ENCODE measurements around the gene RPS25. TPM values are rescaled to one million over a fixed set of nuclear protein-coding genes. Genes with fewer than 3 reads are reported as not detected.
"Not testable (repeated sequence)": the region's sequence is repeated elsewhere in the genome, so short reads cannot be mapped to it uniquely, and the experiment has no call there.

Gene RPS25
- polyA plus RNA-seq, 1 of the 3 experiments (the other 2 are of a cell fraction) = 2,688 TPM

DNA sequence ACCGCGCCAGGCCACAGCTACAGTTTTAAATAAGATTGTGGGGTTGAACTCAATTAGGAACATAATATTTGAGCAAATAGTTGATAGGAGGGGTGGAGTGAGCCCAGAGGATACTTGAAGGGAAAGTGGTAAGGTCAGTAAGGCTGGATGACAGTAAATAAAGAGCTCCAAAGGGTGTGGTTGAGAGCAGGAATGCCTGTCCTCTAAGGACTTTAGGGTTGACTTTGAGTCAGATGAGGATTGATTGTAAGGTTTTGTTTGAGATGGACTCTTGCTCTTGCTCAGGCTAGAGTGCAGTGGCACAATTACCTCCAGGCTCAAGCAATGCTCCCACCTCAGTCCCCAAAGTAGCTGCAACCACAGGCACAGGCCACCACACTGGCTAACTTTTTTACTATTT lies 44.2 kb downstream of the RPS25 start:
- Histone ChIP-seq H3K4me3 (ENCODE audit: low read depth in 2 of 2, low read length in 1 of 2) (no peak overlapping the region), H2AFZ (ENCODE audit: low read depth) (no peak overlapping the region), H3K9ac (no peak overlapping the region), H3K27ac (ENCODE audit: low read depth in 2 of 2, low read length in 1 of 2) (no peak overlapping the region), H4K20me1 (ENCODE audit: insufficient read depth) (no peaks in the 10 kb centered on the region), H3K9me2 (no peaks in the 10 kb centered on the region), H3K27me3 (ENCODE audit: insufficient read depth) (no peaks in the 10 kb centered on the region; the same call in 1 of the 2 replicates), H3K9me3 (no peaks in the 10 kb centered on the region), H3K36me3 (replicated peaks in 1 of 2; ENCODE audit: control insufficient read depth in 1 of 2, insufficient read depth in 2 of 2, low read length in 1 of 2) (no peaks in the 10 kb centered on the region), H3K4me1 (ENCODE audit: control insufficient read depth in 1 of 2, insufficient read depth in 2 of 2, low read depth in 1 of 2, low read length in 1 of 2) (no peaks in the 10 kb centered on the region), H3F3A (replicated peaks; ENCODE audit: insufficient read depth) (no peaks in the 10 kb centered on the region), H3K79me2 (ENCODE audit: insufficient read depth) (no peaks in the 10 kb centered on the region), H3K4me2 (no peak overlapping the region)
- ChIA-PET POLR2A (no interaction called here), CTCF (interaction anchor here (1.2 to 1.4 kb wide), 2 partner anchors 17 to 44 kb away, joined by 3 to 4 read pairs; no protein-coding TSS in a partner anchor)
- WGBS (ENCODE audit: low lambda C conversion rate) = 94% methylated on average over 2 of the region's 2 CpGs
- TF ChIP-seq, protein P1, sequence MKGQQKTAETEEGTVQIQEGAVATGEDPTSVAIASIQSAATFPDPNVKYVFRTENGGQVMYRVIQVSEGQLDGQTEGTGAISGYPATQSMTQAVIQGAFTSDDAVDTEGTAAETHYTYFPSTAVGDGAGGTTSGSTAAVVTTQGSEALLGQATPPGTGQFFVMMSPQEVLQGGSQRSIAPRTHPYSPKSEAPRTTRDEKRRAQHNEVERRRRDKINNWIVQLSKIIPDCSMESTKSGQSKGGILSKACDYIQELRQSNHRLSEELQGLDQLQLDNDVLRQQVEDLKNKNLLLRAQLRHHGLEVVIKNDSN (IDR thresholded peaks at IDR 0.05; ENCODE audit: borderline replicate concordance, low read depth) = no peak
- TF ChIP-seq FOXM1 (IDR thresholded peaks at IDR 0.05; ENCODE audit: low read depth) = no peak
- TF ChIP-seq YY1 (IDR thresholded peaks at IDR 0.05; ENCODE audit: low read depth) = no peak
- no peak for TF ChIP-seq SIN3A (IDR thresholded peaks at IDR 0.05; ENCODE audit: borderline replicate concordance, low read depth, low read length)
- TF ChIP-seq, protein P2, sequence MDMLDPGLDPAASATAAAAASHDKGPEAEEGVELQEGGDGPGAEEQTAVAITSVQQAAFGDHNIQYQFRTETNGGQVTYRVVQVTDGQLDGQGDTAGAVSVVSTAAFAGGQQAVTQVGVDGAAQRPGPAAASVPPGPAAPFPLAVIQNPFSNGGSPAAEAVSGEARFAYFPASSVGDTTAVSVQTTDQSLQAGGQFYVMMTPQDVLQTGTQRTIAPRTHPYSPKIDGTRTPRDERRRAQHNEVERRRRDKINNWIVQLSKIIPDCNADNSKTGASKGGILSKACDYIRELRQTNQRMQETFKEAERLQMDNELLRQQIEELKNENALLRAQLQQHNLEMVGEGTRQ (IDR thresholded peaks at IDR 0.05; ENCODE audit: borderline replicate concordance, low read depth, low read length) = no peak
- TF ChIP-seq JUND (IDR thresholded peaks at IDR 0.05) = no peak
- no peak for TF ChIP-seq TCF12 (IDR thresholded peaks at IDR 0.05)
- TF ChIP-seq EP300 (IDR thresholded peaks at IDR 0.05; ENCODE audit: borderline replicate concordance in 1 of 2, low read depth in 1 of 2, low read length in 1 of 2) = no peak
- no peak for TF ChIP-seq GABPA (IDR thresholded peaks at IDR 0.05; ENCODE audit: low read depth)
- no peak for DNase-seq

DNA sequence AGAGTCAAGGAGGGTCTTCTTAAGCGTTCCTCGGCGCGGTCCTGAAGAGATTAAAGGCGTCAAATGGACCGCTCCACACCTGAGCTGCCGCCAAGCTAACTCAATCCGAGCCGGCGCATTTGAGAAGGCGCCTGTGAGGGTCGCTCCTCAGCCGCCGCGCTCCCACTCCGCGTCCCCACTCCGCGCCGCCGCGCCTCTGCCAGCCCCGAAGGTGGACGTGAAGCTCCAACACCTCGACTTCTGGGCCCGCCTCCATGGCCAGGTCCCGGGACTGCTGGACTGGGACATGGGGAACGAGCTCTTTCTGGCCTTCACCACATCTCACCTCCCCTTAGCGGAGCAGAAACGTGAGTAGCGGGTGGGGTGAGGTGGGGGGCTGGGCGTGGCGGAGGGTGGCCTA lies 46.5 kb downstream of the RPS25 start, which contains the start of gene FOXR1:
Gene FOXR1 (plus strand): TSS at position 116 of the 400 bp plus-strand sequence. CDS start 171 bp downstream, at position 287.
- Histone ChIP-seq H3K9ac (no peak within 1 kb of the TSS), H3K9me3 (no peaks in the 10 kb centered on the region), H3K4me1 (ENCODE audit: control insufficient read depth in 1 of 2, insufficient read depth in 2 of 2, low read depth in 1 of 2, low read length in 1 of 2) (no peaks in the 10 kb centered on the region), H3K36me3 (replicated peaks in 1 of 2; ENCODE audit: control insufficient read depth in 1 of 2, insufficient read depth in 2 of 2, low read length in 1 of 2) (no peaks in the 10 kb centered on the region), H3K9me2 (no peaks in the 10 kb centered on the region), H3K27me3 (ENCODE audit: insufficient read depth) (no peaks in the 10 kb centered on the region; the same call in 1 of the 2 replicates), H4K20me1 (ENCODE audit: insufficient read depth) (no peaks in the 10 kb centered on the region), H2AFZ (ENCODE audit: low read depth) (no peak within 1 kb of the TSS), H3K4me3 (ENCODE audit: low read depth in 2 of 2, low read length in 1 of 2) (no peak within 1 kb of the TSS), H3K79me2 (ENCODE audit: insufficient read depth) (no peaks in the 10 kb centered on the region), H3K27ac (ENCODE audit: low read depth in 2 of 2, low read length in 1 of 2) (no peak within 1 kb of the TSS), H3F3A (replicated peaks; ENCODE audit: insufficient read depth) (no peaks in the 10 kb centered on the region), H3K4me2 (no peak within 1 kb of the TSS)
- ChIA-PET POLR2A (no interaction called here), CTCF (no interaction called here)
- TF ChIP-seq EP300 (IDR thresholded peaks at IDR 0.05; ENCODE audit: borderline replicate concordance in 1 of 2, low read depth in 1 of 2, low read length in 1 of 2) (no peak), JUND (IDR thresholded peaks at IDR 0.05) (no peak)
- no peak for DNase-seq
- WGBS (ENCODE audit: low lambda C conversion rate) = 94% methylated on average over 28 of the region's 33 CpGs

DNA sequence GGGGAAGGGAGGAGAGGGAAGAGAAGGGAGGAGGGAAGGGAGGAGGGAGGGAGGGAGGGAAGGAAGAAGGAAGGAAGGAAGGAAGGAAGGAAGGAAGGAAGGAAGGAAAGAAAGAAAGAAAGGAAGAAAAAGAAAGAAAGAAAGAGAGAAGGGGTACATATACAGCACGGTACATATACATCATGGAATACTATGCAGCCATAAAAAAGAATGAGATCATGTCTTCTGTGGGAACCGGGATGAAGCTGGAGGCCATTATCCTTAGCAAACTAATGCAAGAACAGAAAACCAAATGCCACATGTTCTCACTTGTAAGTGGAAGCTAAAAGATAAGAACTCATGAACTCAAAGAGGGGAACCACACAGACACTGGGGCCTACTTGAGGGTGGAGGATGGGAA lies 48.6 kb downstream of the RPS25 start:
- H3F3A ChIP-seq (replicated peaks; ENCODE audit: insufficient read depth); H3K36me3 ChIP-seq (replicated peaks in 1 of 2; ENCODE audit: control insufficient read depth in 1 of 2, insufficient read depth in 2 of 2, low read length in 1 of 2); POLR2A ChIA-PET; H4K20me1 ChIP-seq (ENCODE audit: insufficient read depth); H2AFZ ChIP-seq (ENCODE audit: low read depth); DNase-seq; H3K27me3 ChIP-seq (ENCODE audit: insufficient read depth); H3K4me1 ChIP-seq (ENCODE audit: control insufficient read depth in 1 of 2, insufficient read depth in 2 of 2, low read depth in 1 of 2, low read length in 1 of 2); H3K4me2 ChIP-seq; H3K9me3 ChIP-seq; H3K9ac ChIP-seq; H3K27ac ChIP-seq (ENCODE audit: low read depth in 2 of 2, low read length in 1 of 2); H3K4me3 ChIP-seq (ENCODE audit: low read depth in 2 of 2, low read length in 1 of 2); H3K79me2 ChIP-seq (ENCODE audit: insufficient read depth); H3K9me2 ChIP-seq: not testable (repeated sequence)
- CTCF ChIA-PET = interaction anchor here (1.6 kb wide), 1 partner anchor 12 kb away, joined by 5 read pairs; no protein-coding TSS in a partner anchor
- WGBS (ENCODE audit: low lambda C conversion rate) = 76% methylated on average over 2 of the region's 2 CpGs

Small RNAs within 50 kb of the gene (small RNA-seq; reads per million reads assigned to genes)
- gene AP003392.2 (0 reads per million in 7 experiments), gene RF00017 (0 reads per million in 7 experiments), gene RF00019 (0 reads per million in 7 experiments)

Other genes with a start within 250 kb of the RPS25 start
- 7.9 and 13.0 TPM in 2 replicates for gene DDX6, start 227.2 kb downstream of the RPS25 start, polyA plus RNA-seq (2012; rRNA removed)
- 0.02 TPM in 1 of 2 replicates, not detected in the other for gene CXCR5, start 134.5 kb downstream of the RPS25 start, polyA plus RNA-seq (2012; rRNA removed)
- 4.5 and 12.1 TPM in 2 replicates for gene BCL9L, start 92.4 kb downstream of the RPS25 start, polyA plus RNA-seq (2012; rRNA removed)
- gene UPK2, start 62.0 kb downstream of the RPS25 start, polyA plus RNA-seq (2012; rRNA removed) = 0.15 and 0.21 TPM in 2 replicates
- gene FOXR1, start 46.6 kb downstream of the RPS25 start, polyA plus RNA-seq (2012; rRNA removed) = not detected in 2 replicates
- 16.0 and 19.8 TPM in 2 replicates for gene CENATAC, start 20.2 kb downstream of the RPS25 start, polyA plus RNA-seq (2012; rRNA removed)
- gene TRAPPC4, start 423 bp upstream of the RPS25 start, polyA plus RNA-seq (2012; rRNA removed) = 299 and 368 TPM in 2 replicates
- gene SLC37A4, start 12.5 kb upstream of the RPS25 start, polyA plus RNA-seq (2012; rRNA removed) = 21.8 and 22.1 TPM in 2 replicates
- 90.8 and 105 TPM in 2 replicates for gene HYOU1, start 38.9 kb upstream of the RPS25 start, polyA plus RNA-seq (2012; rRNA removed)
- gene VPS11, start 49.5 kb upstream of the RPS25 start, polyA plus RNA-seq (2012; rRNA removed) = 13.8 and 14.8 TPM in 2 replicates
- gene HMBS, start 66.5 kb upstream of the RPS25 start, polyA plus RNA-seq (2012; rRNA removed) = 69.4 and 77.4 TPM in 2 replicates
- 99.5 and 128 TPM in 2 replicates for gene DPAGT1, start 83.5 kb upstream of the RPS25 start, polyA plus RNA-seq (2012; rRNA removed)
- 7.6 and 8.6 TPM in 2 replicates for gene C2CD2L, start 89.0 kb upstream of the RPS25 start, polyA plus RNA-seq (2012; rRNA removed)
- gene HINFP, start 103.2 kb upstream of the RPS25 start, polyA plus RNA-seq (2012; rRNA removed) = 21.8 and 36.1 TPM in 2 replicates
- 0.50 and 0.72 TPM in 2 replicates for gene ABCG4, start 130.7 kb upstream of the RPS25 start, polyA plus RNA-seq (2012; rRNA removed)
- gene NLRX1, start 150.4 kb upstream of the RPS25 start, polyA plus RNA-seq (2012; rRNA removed) = 13.7 and 13.8 TPM in 2 replicates
- not detected in 2 replicates for gene NHERF4, start 167.1 kb upstream of the RPS25 start, polyA plus RNA-seq (2012; rRNA removed)
- gene CBL, start 188.0 kb upstream of the RPS25 start, polyA plus RNA-seq (2012; rRNA removed) = 9.5 and 10.4 TPM in 2 replicates

All from SK-N-SH (cell line).